B cell (primary cell): ENCODE results near the gene TSPAN9. TPM values are rescaled to one million over a fixed set of nuclear protein-coding genes. Genes with fewer than 3 reads are reported as not detected.

ENCODE experiments used
- ATAC-seq: fragments of 200-7000 bp; cut with Tn5 transposase; one replicate; pipeline ENCODE4 v1.10.0; 2021; ENCODE audit warnings: low read depth, mild to moderate bottlenecking, moderate number of reproducible peaks, moderate library complexity
- CTCF ChIA-PET: fragments of 350-600 bp; sonication (Branson Sonifier 250); formaldehyde crosslinking; loops from one replicate; lab custom pipeline; 2021; ENCODE audit warnings: antibody characterized with exemption, inconsistent platforms; lab: Charles Lee
- POLR2A ChIA-PET: fragments of 350-600 bp; sonication (Branson Sonifier 250); formaldehyde crosslinking; loops from one replicate; lab custom pipeline; 2021; ENCODE audit warnings: antibody characterized with exemption; lab: Charles Lee
- DNase-seq: peaks from one replicate; pipeline ENCODE4 v3.0.0; 2013
- H2AFZ ChIP-seq: 2 replicates; pipeline ENCODE4 v1.6.1; 2012; ENCODE audit warnings: mild to moderate bottlenecking, low read depth, low read length; ENCODE audit not compliant: insufficient read depth, poor library complexity, severe bottlenecking
- H3K27ac ChIP-seq, 2 donors: 1 replicate in 1 of 2; 2 replicates in 1 of 2; pipeline ENCODE4 v1.5.1; 2012 to 2013; ENCODE audit warnings: low read length in 2 of 2, mild to moderate bottlenecking in 2 of 2, moderate library complexity in 1 of 2
- H3K27me3 ChIP-seq, 4 experiments: fragments of 200-600 bp in 1 of 4; sonication (generic) in 1 of 4; replicated peaks in 1 of 4; 1 replicate in 2 of 4; 2 replicates in 2 of 4; pipeline versions ENCODE4 v1.6.1 to v1.7.0; 2013 to 2016; ENCODE audit warnings: low read length in 3 of 4, mild to moderate bottlenecking in 2 of 4, mixed read lengths in 1 of 4, moderate library complexity in 1 of 4; ENCODE audit not compliant: insufficient read depth in 4 of 4, control insufficient read depth in 3 of 4; ENCODE audit errors: control extremely low read depth in 1 of 4
- H3K36me3 ChIP-seq, 2 experiments: replicated peaks in 1 of 2; 1 replicate in 1 of 2; 2 replicates in 1 of 2; pipeline versions ENCODE4 v1.6.1 to v1.7.1; 2013; ENCODE audit warnings: low read length in 1 of 2; ENCODE audit not compliant: insufficient read depth in 2 of 2, control insufficient read depth in 1 of 2; ENCODE audit errors: control extremely low read depth in 1 of 2, extremely low read depth in 1 of 2
- H3K4me1 ChIP-seq, 2 donors: fragments of 200-600 bp in 1 of 2; sonication (generic) in 1 of 2; 1 replicate in 1 of 2; 2 replicates in 1 of 2; pipeline versions ENCODE4 v1.5.1 to v1.6.1; 2013 to 2017; ENCODE audit warnings: low read length in 2 of 2; ENCODE audit not compliant: control insufficient read depth in 2 of 2, insufficient read depth in 2 of 2
- H3K4me2 ChIP-seq: replicated peaks from 2 replicates; pipeline ENCODE3; 2012; ENCODE audit warnings: mild to moderate bottlenecking, low read depth, low read length; ENCODE audit not compliant: poor library complexity, severe bottlenecking
- H3K4me3 ChIP-seq, 5 experiments: fragments of 200-600 bp in 1 of 5; sonication (generic) in 1 of 5; 1 replicate in 3 of 5; 2 replicates in 2 of 5; pipeline versions ENCODE4 v1.5.1 to v1.7.0; 2011 to 2016; ENCODE audit warnings: low read length in 4 of 5, mild to moderate bottlenecking in 4 of 5, low read depth in 2 of 5, control low read depth in 1 of 5, moderate library complexity in 1 of 5; ENCODE audit not compliant: insufficient read depth in 1 of 5; ENCODE audit errors: control extremely low read depth in 1 of 5, extremely low read depth in 1 of 5
- H3K79me2 ChIP-seq: fragments of 200-600 bp; sonication (generic); one replicate; pipeline ENCODE4 v1.6.0; 2016; ENCODE audit warnings: low read length; ENCODE audit not compliant: control insufficient read depth, insufficient read depth
- H3K9ac ChIP-seq: fragments of 200-600 bp; sonication (generic); 2 replicates; pipeline ENCODE4 v1.6.1; 2017; ENCODE audit warnings: mild to moderate bottlenecking, low read length, moderate library complexity
- H3K9me3 ChIP-seq, 3 donors: one replicate each; pipeline versions ENCODE4 v1.6.1 to v1.7.1; 2013; ENCODE audit warnings: low read length in 2 of 3; ENCODE audit not compliant: control insufficient read depth in 2 of 3, insufficient read depth in 1 of 3; ENCODE audit errors: control extremely low read depth in 1 of 3
- H4K20me1 ChIP-seq: 2 replicates; pipeline ENCODE4 v1.6.0; 2012; ENCODE audit warnings: mild to moderate bottlenecking, low read length; ENCODE audit not compliant: insufficient read depth, control insufficient read depth, poor library complexity, severe bottlenecking
- H3K27ac Mint-ChIP-seq: one replicate; pipeline ENCODE4 v1.8.0; 2021; ENCODE audit warnings: mixed read lengths
- H3K27me3 Mint-ChIP-seq: one replicate; pipeline ENCODE4 v1.8.0; 2021; ENCODE audit warnings: mixed read lengths
- H3K4me1 Mint-ChIP-seq: one replicate; pipeline ENCODE4 v1.8.0; 2021; ENCODE audit warnings: mixed read lengths
- H3K4me3 Mint-ChIP-seq: one replicate; pipeline ENCODE4 v1.8.0; 2021; ENCODE audit warnings: mixed read lengths
- H3K9me3 Mint-ChIP-seq: one replicate; pipeline ENCODE4 v1.8.0; 2022; ENCODE audit warnings: mixed read lengths; ENCODE audit not compliant: insufficient read depth
- CTCF ChIP-seq: fragments of 200-600 bp; IDR thresholded peaks from one replicate; pipeline ENCODE4 v1.8.0; 2022; ENCODE audit warnings: antibody characterized with exemption, mild to moderate bottlenecking
- EZH2 ChIP-seq: IDR thresholded peaks from 2 replicates; pipeline ENCODE4 v1.6.1; 2012; ENCODE audit warnings: borderline replicate concordance, low read depth, mild to moderate bottlenecking, moderate library complexity, low read length; ENCODE audit not compliant: insufficient read depth, poor library complexity, severe bottlenecking
- WGBS: methylation state at CpG from one replicate; pipeline ENCODE4 v1.1.5; 2013; ENCODE audit warnings: missing lambda C conversion rate; ENCODE audit not compliant: insufficient coverage; 5-methylcytosine and 5-hydroxymethylcytosine counted together
- intact Hi-C: fragments of 100-400 bp; cut with micrococcal nuclease; formaldehyde crosslinking; loops from one replicate; pipeline ENCODE4 v1.10.0; 2022
- polyA plus RNA-seq: library from polyadenylated mRNA; depleted of rRNA; stranded (reverse); fragments of >200 nt; gene quantifications from 2 replicates; pipeline ENCODE4 v1.2.3, GENCODE V29; 2012
- total RNA-seq, 2 donors: library from RNA; stranded (reverse); fragments of 120-200 nt in 1 of 2; gene quantifications; 1 replicate in 1 of 2; 2 replicates in 1 of 2; pipeline versions ENCODE4 v1.2.3 to v1.2.4, GENCODE V29; 2013 to 2022

TSPAN9 gene
- total and polyA plus RNA-seq, 2 donors (not counting 1 experiment from before 2014, with no cell fraction given): 0.15 to 0.37 TPM

- intact Hi-C loops: no loop called here
- POLR2A ChIA-PET: no interaction called here
- Histone ChIP-seq H3K4me1 (peaks cover 0 to 4% of the 10 kb centered on the region in 2 donors), H3K27ac (no peak overlapping the region), H3K9ac (no peak overlapping the region), H3K27me3 (peaks cover 0 to 9% (median 0%) of the 10 kb centered on the region in 4 experiments), H3K79me2 (no peaks in the 10 kb centered on the region), H4K20me1 (no peaks in the 10 kb centered on the region), H2AFZ (no peak overlapping the region), H3K4me2 (no peak overlapping the region), H3K4me3 (no peak overlapping the region), H3K9me3 (no peaks in the 10 kb centered on the region), H3K36me3 (no peaks in the 10 kb centered on the region)
- Mint-ChIP-seq H3K27ac (no peak overlapping the region), H3K27me3 (peaks cover 31% of the 10 kb centered on the region), H3K4me1 (no peaks in the 10 kb centered on the region), H3K9me3 (no peaks in the 10 kb centered on the region), H3K4me3 (no peak overlapping the region)
- ATAC-seq: no peak
- no peak for DNase-seq
- TF ChIP-seq CTCF (no peak), EZH2 (no peak)
- CTCF ChIA-PET: interaction anchor here (3.6 kb wide), 1 partner anchor 139 kb away, joined by 44 read pairs; no protein-coding TSS in a partner anchor
- WGBS: 86% methylated on average over 7 of the region's 7 CpGs
Measured at GRCh38 chr12:3273409-3273853, 196.3 kb downstream of the TSPAN9 start.

- no peak overlapping the region for H3K9ac ChIP-seq
- Mint-ChIP-seq H3K4me1 (no peaks in the 10 kb centered on the region), H3K9me3 (no peaks in the 10 kb centered on the region), H3K27ac (no peak overlapping the region), H3K4me3 (no peak overlapping the region), H3K27me3 (peaks cover 30% of the 10 kb centered on the region)
- WGBS: 78% methylated on average over 13 of the region's 13 CpGs
- H3K36me3 ChIP-seq: no peaks in the 10 kb centered on the region
- intact Hi-C loops: no loop called here
- H3K4me2 ChIP-seq: no peak overlapping the region
- ATAC-seq: no peak
- ChIA-PET CTCF (interaction anchor here (0.6 to 3.6 kb wide), 17 partner anchors 9 to 763 kb away, joined by 3 to 44 read pairs (median 4); no protein-coding TSS in a partner anchor), POLR2A (no interaction called here)
- TF ChIP-seq EZH2 (no peak), CTCF (no peak)
- peaks cover 0 to 9% (median 0%) of the 10 kb centered on the region in 4 experiments for H3K27me3 ChIP-seq
- DNase-seq: no peak
- no peaks in the 10 kb centered on the region for H3K9me3 ChIP-seq
- no peaks in the 10 kb centered on the region for H3K79me2 ChIP-seq
- no peaks in the 10 kb centered on the region for H4K20me1 ChIP-seq
- peaks cover 0 to 4% of the 10 kb centered on the region in 2 donors for H3K4me1 ChIP-seq
- no peak overlapping the region for H3K27ac ChIP-seq
- H2AFZ ChIP-seq: no peak overlapping the region
- no peak overlapping the region for H3K4me3 ChIP-seq
Measured at GRCh38 chr12:3274664-3275063, 197.5 kb downstream of the TSPAN9 start.
